GM23248 (cell line): ENCODE results near the gene C11orf71.

Experiments
- EZH2 ChIP-seq: fragments of 200-600 bp; sonication (generic); IDR thresholded peaks from 2 replicates; pipeline ENCODE4 v1.6.1; 2018; ENCODE audit warnings: antibody characterized with exemption, mild to moderate bottlenecking; ENCODE audit not compliant: insufficient read depth, poor library complexity, severe bottlenecking
- EZH2phosphoT487 ChIP-seq: fragments of 200-600 bp; sonication (generic); IDR thresholded peaks from 2 replicates; pipeline ENCODE4 v1.6.1; 2018; ENCODE audit warnings: antibody characterized with exemption, moderate library complexity, mild to moderate bottlenecking, low read depth; ENCODE audit not compliant: insufficient read depth

DNA sequence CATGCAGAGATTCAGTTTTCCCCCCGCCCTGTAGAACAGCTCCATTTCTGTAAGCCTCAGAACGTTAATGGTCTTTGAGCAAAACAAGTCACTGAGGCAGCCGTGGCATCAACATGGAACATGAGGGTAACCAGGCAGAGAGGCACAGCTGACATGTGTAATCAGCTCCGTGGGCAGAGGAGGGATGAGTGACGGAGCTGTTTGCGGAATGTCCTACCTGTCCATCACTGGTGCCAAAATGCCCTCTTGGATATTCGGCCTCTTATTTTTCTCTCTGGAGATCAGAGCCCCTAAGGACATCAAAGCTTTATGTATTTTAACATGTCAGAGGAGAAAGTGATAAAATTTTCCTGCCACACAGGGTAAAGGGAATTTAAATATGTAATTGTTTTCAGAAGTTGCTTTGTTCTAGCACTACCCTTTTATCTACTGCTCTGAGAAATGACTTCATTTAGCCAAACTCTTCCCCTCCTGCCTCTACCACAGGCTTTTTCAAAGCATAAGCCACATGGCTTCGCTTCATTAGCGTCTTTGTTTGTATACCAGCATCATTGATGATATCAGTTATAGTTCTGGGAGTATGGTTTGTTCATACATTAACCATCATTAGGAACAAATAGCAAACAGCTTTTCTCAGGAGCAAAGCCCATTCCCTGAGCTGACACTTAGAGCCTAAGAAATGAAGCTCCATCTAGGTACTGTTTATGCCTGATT lies 32.9 kb downstream of the C11orf71 start:
- TF ChIP-seq EZH2phosphoT487 (no peak), EZH2 (no peak)
